GM18909 (cell line): ENCODE data around the gene RASGRP4.
"Not testable (repeated sequence)": the region's sequence is repeated elsewhere in the genome, so short reads cannot be mapped to it uniquely, and the experiment has no call there.

Source experiments
- ATAC-seq: cut with Tn5 transposase; IDR thresholded peaks from one replicate; pipeline ENCODE4 v1.9.1; 2021; ENCODE audit warnings: mild to moderate bottlenecking; ENCODE audit not compliant: unreplicated experiment, poor library complexity

Gene RASGRP4, protein sequence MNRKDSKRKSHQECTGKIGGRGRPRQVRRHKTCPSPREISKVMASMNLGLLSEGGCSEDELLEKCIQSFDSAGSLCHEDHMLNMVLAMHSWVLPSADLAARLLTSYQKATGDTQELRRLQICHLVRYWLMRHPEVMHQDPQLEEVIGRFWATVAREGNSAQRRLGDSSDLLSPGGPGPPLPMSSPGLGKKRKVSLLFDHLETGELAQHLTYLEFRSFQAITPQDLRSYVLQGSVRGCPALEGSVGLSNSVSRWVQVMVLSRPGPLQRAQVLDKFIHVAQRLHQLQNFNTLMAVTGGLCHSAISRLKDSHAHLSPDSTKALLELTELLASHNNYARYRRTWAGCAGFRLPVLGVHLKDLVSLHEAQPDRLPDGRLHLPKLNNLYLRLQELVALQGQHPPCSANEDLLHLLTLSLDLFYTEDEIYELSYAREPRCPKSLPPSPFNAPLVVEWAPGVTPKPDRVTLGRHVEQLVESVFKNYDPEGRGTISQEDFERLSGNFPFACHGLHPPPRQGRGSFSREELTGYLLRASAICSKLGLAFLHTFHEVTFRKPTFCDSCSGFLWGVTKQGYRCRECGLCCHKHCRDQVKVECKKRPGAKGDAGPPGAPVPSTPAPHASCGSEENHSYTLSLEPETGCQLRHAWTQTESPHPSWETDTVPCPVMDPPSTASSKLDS

DNA sequence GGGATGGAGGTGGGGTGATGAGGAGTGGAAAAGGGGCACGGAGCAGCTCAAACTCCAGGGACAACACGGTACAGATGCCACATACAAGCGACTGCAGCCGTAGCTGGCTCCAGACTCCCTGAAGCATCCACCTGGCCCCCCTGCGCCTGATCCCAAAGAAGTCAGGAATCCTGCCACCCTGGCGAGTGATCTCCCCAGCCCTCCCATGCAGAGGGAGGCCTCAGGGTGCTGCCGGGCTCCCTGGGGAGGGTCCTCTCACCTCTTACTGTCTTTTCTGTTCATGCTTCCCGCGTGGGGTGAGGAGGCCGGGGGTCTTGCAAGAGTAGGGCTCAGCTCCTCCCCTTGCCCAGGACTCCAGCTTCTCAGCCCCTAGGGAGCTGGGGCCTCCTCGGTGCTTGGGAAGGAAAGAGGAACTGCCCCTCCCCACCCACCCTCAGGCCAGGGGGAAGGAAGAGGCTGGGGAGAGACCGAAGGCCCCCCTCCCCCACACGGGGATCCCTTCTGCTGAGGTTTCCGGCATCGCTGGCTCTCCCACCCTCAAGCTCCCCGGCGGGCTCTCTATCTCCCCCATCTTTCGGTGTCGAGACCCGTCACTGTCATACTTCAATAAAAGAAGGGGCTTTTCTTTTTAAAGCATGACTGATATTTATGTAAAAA is at the start of gene RASGRP4:
RASGRP4 (minus strand) TSS at position 410 of the 657 bp plus-strand sequence; CDS start at position 282, 128 bp downstream.
- ATAC-seq: no peak

DNA sequence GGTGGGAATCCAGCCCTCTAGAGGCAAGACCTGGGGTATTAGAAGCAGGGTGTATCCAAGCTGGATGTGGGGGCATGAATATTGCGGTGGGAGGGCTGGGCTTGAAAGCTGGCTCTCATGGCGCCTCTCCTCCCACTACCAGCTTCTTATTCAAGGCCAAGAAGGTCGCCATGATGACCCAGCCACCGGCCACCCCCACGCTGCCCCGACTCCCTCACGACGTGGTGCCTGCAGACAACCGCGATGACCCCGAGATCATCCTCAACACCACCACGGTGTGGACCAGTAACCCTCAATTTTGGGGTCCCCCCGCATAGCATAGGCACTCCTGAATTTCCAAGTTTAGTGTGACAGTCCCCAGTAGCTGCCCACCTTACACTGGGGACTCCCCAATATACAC is 49.2 kb upstream of the RASGRP4 start:
- ATAC-seq: no peak

- no peak for ATAC-seq
These were observed 47.2 kb upstream of the RASGRP4 start for GRCh38 chr19:38473201-38473600.

DNA sequence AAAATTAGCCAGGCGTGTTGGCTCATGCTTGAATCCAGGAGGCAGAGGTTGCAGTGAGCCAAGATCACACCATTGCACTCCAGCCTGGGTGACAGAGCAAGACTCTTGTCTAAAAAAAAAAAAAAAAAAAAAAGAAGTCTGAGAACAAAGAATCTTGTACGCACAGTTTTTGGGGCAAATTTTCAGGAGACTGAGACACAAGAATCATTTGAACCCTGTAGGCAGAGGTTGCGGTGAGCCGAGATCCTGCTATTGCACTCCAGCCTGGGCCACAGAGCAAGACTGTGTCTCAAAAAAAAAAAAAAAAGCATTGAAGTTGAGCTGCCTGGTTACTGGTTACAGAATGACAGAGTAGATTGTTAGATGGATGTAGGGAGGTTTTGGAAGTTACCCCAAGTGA is 46.7 kb upstream of the RASGRP4 start:
- ATAC-seq: not testable (repeated sequence)

DNA sequence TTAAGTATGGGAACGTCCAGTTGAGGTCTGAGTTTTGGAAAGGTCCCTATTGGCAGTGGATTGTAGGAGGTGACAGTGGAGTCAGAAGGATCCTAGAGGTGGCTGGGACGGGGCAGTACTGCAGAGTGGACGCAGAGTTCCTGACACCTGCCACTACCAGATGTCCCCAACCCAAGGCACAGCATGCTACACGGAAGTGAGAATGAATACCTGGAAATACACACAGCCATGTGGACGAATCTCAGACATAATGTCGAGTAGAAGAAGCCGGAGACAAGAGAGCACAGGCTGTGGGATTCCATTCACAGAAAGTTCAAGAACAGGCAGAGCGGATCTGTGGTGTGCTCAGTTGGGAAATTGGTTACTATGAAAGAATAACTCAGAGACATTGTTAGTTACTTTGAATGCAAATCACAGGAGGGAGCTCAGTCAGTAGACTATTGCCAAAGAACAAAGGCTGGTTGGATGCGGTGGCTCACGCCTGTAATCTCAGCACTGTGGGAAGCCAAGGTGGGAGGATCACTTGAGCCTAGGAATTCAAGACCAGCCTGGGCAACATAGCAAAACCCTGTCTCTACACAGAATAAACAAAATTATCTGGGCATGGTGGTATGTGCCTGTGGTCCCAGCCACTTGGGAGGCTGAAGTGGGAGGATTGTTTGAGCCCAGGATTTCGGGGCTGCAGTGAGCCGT is 44.9 kb upstream of the RASGRP4 start:
- ATAC-seq: no peak

DNA sequence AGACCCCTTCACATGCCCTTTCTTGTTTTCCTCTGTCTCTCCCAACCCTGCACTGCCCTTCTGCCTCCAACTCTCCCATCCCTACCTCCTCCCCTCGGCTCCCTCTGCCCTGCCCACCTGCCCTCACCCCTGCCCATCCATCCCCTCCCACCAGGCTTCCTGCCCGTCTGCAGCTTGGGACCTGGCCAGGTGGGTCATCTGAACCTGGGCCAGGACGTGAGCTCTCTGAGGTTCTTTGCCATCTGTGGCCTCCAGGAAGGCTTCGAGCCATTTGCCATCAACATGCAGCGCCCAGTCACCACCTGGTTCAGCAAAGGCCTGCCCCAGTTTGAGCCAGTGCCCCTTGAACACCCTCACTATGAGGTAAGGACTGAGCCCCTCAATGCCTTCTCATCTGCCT is 43.1 kb upstream of the RASGRP4 start:
- ATAC-seq: no peak

- no peak for ATAC-seq
These were observed 41.8 kb upstream of the RASGRP4 start for GRCh38 chr19:38467541-38468525.

- ATAC-seq: no peak
These were observed 40.0 kb upstream of the RASGRP4 start for GRCh38 chr19:38466050-38466449.

GRCh38 chr19:38464421-38465082 is 38.5 kb upstream of the RASGRP4 start:
- no peak for ATAC-seq

GRCh38 chr19:38463365-38463764 is 37.3 kb upstream of the RASGRP4 start:
- ATAC-seq: no peak

DNA sequence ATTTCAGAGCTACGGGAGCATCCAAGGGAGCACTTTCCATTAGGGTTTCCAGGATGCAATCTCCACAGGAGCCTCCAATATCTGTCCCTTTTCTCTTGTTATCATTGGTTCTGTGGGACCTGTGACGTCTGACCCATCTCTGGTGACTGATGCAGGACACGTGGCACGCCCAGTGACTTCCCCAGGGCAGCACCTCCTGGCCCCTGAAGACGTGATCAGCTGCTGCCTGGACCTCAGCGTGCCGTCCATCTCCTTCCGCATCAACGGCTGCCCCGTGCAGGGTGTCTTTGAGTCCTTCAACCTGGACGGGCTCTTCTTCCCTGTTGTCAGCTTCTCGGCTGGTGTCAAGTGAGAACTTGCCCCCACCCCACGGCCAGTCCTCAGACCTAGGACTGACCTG is 33.0 kb upstream of the RASGRP4 start:
- no peak for ATAC-seq

GRCh38 chr19:38457690-38458405 is 31.8 kb upstream of the RASGRP4 start:
- no peak for ATAC-seq

GRCh38 chr19:38457202-38457601 is 31.2 kb upstream of the RASGRP4 start:
- no peak for ATAC-seq

DNA sequence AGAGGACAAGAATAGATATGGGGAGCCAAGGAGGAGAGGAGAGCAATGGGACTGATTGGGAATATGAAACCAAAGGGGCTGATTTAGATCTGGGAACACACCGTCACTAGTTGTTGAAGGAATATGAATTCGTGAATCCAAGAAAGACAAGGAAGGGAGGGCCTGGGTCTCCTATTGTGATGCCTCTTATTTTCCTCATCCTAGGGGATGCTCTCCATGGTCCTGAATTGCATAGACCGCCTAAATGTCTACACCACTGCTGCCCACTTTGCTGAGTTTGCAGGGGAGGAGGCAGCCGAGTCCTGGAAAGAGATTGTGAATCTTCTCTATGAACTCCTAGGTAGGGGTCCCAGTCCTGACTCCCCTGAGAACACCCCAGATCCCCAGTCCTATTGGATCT is 29.0 kb upstream of the RASGRP4 start:
- ATAC-seq: no peak

GRCh38 chr19:38453596-38453995 is 27.6 kb upstream of the RASGRP4 start:
- ATAC-seq: no peak

GRCh38 chr19:38452430-38453366 is 26.7 kb upstream of the RASGRP4 start:
- ATAC-seq: no peak

GRCh38 chr19:38451629-38452028 is 25.6 kb upstream of the RASGRP4 start:
- no peak for ATAC-seq
